ENCODE measurements around the gene MAG. TPM values are rescaled to one million over a fixed set of nuclear protein-coding genes. Genes with fewer than 3 reads are reported as not detected.

Gene MAG
- total and polyA plus RNA-seq, 9 of the 15 experiments (the other 6 are each of a cell fraction or from before 2014, with no cell fraction given): 0.11 to 10.0 (median 1.6) TPM

GRCh38 chr19:35248310-35249145 lies 43.4 kb upstream of the MAG start, which contains the start of gene LSR (continued):
- TF ChIP-seq POU5F1 (IDR thresholded peaks at IDR 0.05; ENCODE audit: borderline replicate concordance, low read depth, low read length, partially characterized antibody) (no peak), MAFF (IDR thresholded peaks at IDR 0.05; ENCODE audit: low read length) (peak; percentile 28; the same call in 1 of the 2 replicates), XRCC3 (IDR thresholded peaks at IDR 0.05) (no peak), PURB (CRISPR knock-in tag; IDR thresholded peaks at IDR 0.05; ENCODE audit: low read depth) (no peak), ZNF436 (CRISPR knock-in tag; IDR thresholded peaks at IDR 0.05) (no peak), MED1 (CRISPR knock-in tag; IDR thresholded peaks at IDR 0.05; ENCODE audit: borderline replicate concordance) (no peak), CTCFL (IDR thresholded peaks at IDR 0.05; ENCODE audit: borderline replicate concordance, insufficient read depth, low read depth, low read length, poor library complexity, severe bottlenecking) (no peak), ZFP1 (CRISPR knock-in tag; IDR thresholded peaks at IDR 0.05) (no peak), AFF1 (IDR thresholded peaks at IDR 0.05; ENCODE audit: low read depth in 1 of 2, partially characterized antibody in 2 of 2) (no peak), TAF7 (tag; IDR thresholded peaks at IDR 0.05) (peak; percentile 29; the same call in 1 of the 2 replicates), PHTF2 (CRISPR knock-in tag; IDR thresholded peaks at IDR 0.05) (no peak), VEZF1 (CRISPR knock-in tag; IDR thresholded peaks at IDR 0.05) (peak; percentile 83), U2AF1 (optimal IDR thresholded peaks at IDR 0.05; ENCODE audit: low read depth, low read length) (peak; percentile 90), ID3 (CRISPR knock-in tag; IDR thresholded peaks at IDR 0.05) (no peak), ID3 (tag; IDR thresholded peaks at IDR 0.05) (peak; percentile 27; the same call in 1 of the 2 replicates), PHB (CRISPR knock-in tag; IDR thresholded peaks at IDR 0.05) (no peak), NR2C2 (CRISPR knock-in tag; IDR thresholded peaks at IDR 0.05) (peak; percentile 86), NR2C2 (tag; IDR thresholded peaks at IDR 0.05) (peak; percentile 77), FOXM1 (IDR thresholded peaks at IDR 0.05; ENCODE audit: low read depth) (peak; percentile 86), FOXM1 (CRISPR knock-in tag; IDR thresholded peaks at IDR 0.05; ENCODE audit: low read depth) (no peak; the same call in 1 of the 2 replicates)

Measured in K562 (cell line).